Brain microvascular endothelial cell (primary cell): Measurements from ENCODE around the gene DAP.
A peak's percentile ranks its signal among the peaks of the same experiment; 100 is the strongest.

Experiments used
- DNase-seq: peaks from one replicate; pipeline ENCODE4 v3.0.0-alpha.2; 2020
- H3K27ac ChIP-seq: fragments of 250-450 bp; sonication (Bioruptor Pico); 2 replicates; pipeline ENCODE4 v1.5.1; 2020; ENCODE audit warnings: mild to moderate bottlenecking, moderate library complexity
- H3K27me3 ChIP-seq: fragments of 250-450 bp; sonication (Bioruptor Pico); replicated peaks from 2 replicates; pipeline ENCODE4 v1.5.1; 2020; ENCODE audit warnings: mild to moderate bottlenecking
- H3K36me3 ChIP-seq: fragments of 250-450 bp; sonication (Bioruptor Pico); replicated peaks from 2 replicates; pipeline ENCODE4 v1.5.1; 2020; ENCODE audit warnings: mild to moderate bottlenecking
- H3K4me3 ChIP-seq: 2 replicates; pipeline ENCODE4 v1.5.1; 2011; ENCODE audit warnings: low read depth, mild to moderate bottlenecking, control low read depth, low read length, moderate library complexity
- CTCF ChIP-seq: IDR thresholded peaks from 2 replicates; pipeline ENCODE4 v1.5.1; 2011; ENCODE audit warnings: low read depth, mild to moderate bottlenecking, moderate library complexity, low read length, control low read depth, inconsistent platforms; ENCODE audit errors: missing control alignments
- in situ Hi-C: cut with HindIII; loops from 2 replicates; pipeline ENCODE4 v1.10.0; 2017; ENCODE audit warnings: low sequenced_read_pairs, low pct_ligation_motif_present

Gene DAP

GRCh38 chr5:10691826-10692785 is 68.9 kb downstream of the DAP start:
- in situ Hi-C loops = no loop called here
- Histone ChIP-seq H3K4me3 (no peak overlapping the region), H3K36me3 (peaks cover 4% of the 10 kb centered on the region), H3K27me3 (no peaks in the 10 kb centered on the region), H3K27ac (peak overlapping the region; percentile 91)
- TF ChIP-seq CTCF = no peak
- peak; percentile 71 for DNase-seq

- Histone ChIP-seq H3K27ac (peak overlapping the region; percentile 91), H3K27me3 (no peaks in the 10 kb centered on the region)
- no peak for DNase-seq
Measured at GRCh38 chr5:10690460-10691440, 70.3 kb downstream of the DAP start.

GRCh38 chr5:10689391-10690081 is 71.5 kb downstream of the DAP start:
- TF ChIP-seq CTCF = peak; percentile 61
- no peaks in the 10 kb centered on the region for H3K27me3 ChIP-seq
- no peak overlapping the region for H3K27ac ChIP-seq
- peaks cover 4% of the 10 kb centered on the region for H3K36me3 ChIP-seq
- peak; percentile 25 for DNase-seq
- H3K4me3 ChIP-seq = no peak overlapping the region
- in situ Hi-C loops = no loop called here

More at GRCh38 chr5:10690460-10691440, 70.3 kb downstream of the DAP start:
- Histone ChIP-seq H3K36me3 (peaks cover 4% of the 10 kb centered on the region), H3K4me3 (no peak overlapping the region)
- TF ChIP-seq CTCF = no peak
- in situ Hi-C loops = no loop called here

GRCh38 chr5:10688651-10689171 is 72.3 kb downstream of the DAP start:
- no peak for DNase-seq
- no peaks in the 10 kb centered on the region for H3K27me3 ChIP-seq
- H3K36me3 ChIP-seq = peaks cover 2% of the 10 kb centered on the region
- in situ Hi-C loops = no loop called here
- no peak overlapping the region for H3K27ac ChIP-seq
- TF ChIP-seq CTCF = no peak
- H3K4me3 ChIP-seq = no peak overlapping the region

DNA sequence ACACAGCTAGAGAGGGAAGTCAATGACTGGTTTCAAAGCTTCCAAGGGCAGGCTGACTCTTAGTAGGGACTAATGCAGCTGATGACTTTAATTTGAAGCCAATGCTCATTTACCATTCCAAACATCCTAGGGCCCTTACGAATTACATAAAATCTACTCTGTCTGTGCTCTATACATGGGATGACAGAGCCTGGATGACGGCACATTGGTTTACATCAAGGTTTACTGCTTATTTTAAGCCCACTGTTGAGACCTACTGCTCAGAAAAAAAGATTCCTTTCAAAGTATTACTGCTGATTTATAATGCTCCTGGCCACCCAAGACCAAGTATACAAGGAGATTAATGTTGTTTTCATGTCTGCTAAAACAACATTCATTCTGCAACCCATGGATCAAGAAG is 74.1 kb downstream of the DAP start:
- in situ Hi-C loops = no loop called here
- Histone ChIP-seq H3K27ac (no peak overlapping the region), H3K4me3 (no peak overlapping the region), H3K36me3 (peaks cover 8% of the 10 kb centered on the region), H3K27me3 (no peaks in the 10 kb centered on the region)
- no peak for TF ChIP-seq CTCF
- DNase-seq = no peak
